H1 (cell line): Measurements from ENCODE around the gene UBE2I. TPM values are rescaled to one million over a fixed set of nuclear protein-coding genes. Genes with fewer than 3 reads are reported as not detected.

Source experiments
- BCL11A ChIP-seq, 2 experiments: IDR thresholded peaks; one replicate each; pipeline ENCODE4 v1.6.1; 2011; ENCODE audit warnings: low read depth in 2 of 2, low read length in 2 of 2, mild to moderate bottlenecking in 2 of 2
- BRCA1 ChIP-seq: IDR thresholded peaks from 2 replicates; pipeline ENCODE4 v1.6.1; 2012; ENCODE audit warnings: low read depth, low read length, improper control_type of control experiment
- CBX5 ChIP-seq: fragments of 300-800, 300-1000 bp; sonication (generic); IDR thresholded peaks from 2 replicates; pipeline ENCODE4 v1.7.1; 2016; ENCODE audit warnings: antibody characterized with exemption, low read length, low read depth
- EZH2 ChIP-seq: fragments of 200-600 bp; sonication (generic); IDR thresholded peaks from 2 replicates; pipeline ENCODE4 v1.7.1; 2012; ENCODE audit warnings: low read depth, mild to moderate bottlenecking, moderate library complexity, low read length, inconsistent platforms; ENCODE audit not compliant: severe bottlenecking
- FOSL1 ChIP-seq: IDR thresholded peaks from 2 replicates; pipeline ENCODE4 v1.6.1; 2011; ENCODE audit warnings: mild to moderate bottlenecking, low read depth, low read length, moderate library complexity; ENCODE audit not compliant: insufficient read depth
- GTF2F1 ChIP-seq: IDR thresholded peaks from 2 replicates; pipeline ENCODE4 v1.6.1; 2012; ENCODE audit warnings: low read depth, low read length, improper control_type of control experiment, borderline replicate concordance
- HDAC2 ChIP-seq, 2 experiments: fragments of 300-600 bp in 1 of 2; sonication (generic) in 1 of 2; IDR thresholded peaks; 2 replicates each; pipeline ENCODE4 v1.6.1; 2011 to 2012; ENCODE audit warnings: low read depth in 2 of 2, low read length in 2 of 2, mild to moderate bottlenecking in 2 of 2, moderate library complexity in 2 of 2, borderline replicate concordance in 1 of 2, inconsistent platforms in 1 of 2
- HDAC6 ChIP-seq: IDR thresholded peaks from one replicate; pipeline ENCODE4 v1.7.1; 2012; ENCODE audit warnings: low read depth, mild to moderate bottlenecking, inconsistent platforms, low read length, moderate library complexity
- JUN ChIP-seq: IDR thresholded peaks from 2 replicates; pipeline ENCODE4 v1.6.1; 2011; ENCODE audit warnings: low read depth, mild to moderate bottlenecking, improper control_type of control experiment, low read length
- KDM4A ChIP-seq: IDR thresholded peaks from one replicate; pipeline ENCODE4 v1.7.1; 2012; ENCODE audit warnings: low read depth, mild to moderate bottlenecking, moderate library complexity, low read length, inconsistent platforms; ENCODE audit not compliant: severe bottlenecking
- KDM5A ChIP-seq: fragments of 200-600 bp; IDR thresholded peaks from 2 replicates; pipeline ENCODE4 v1.7.1; 2012; ENCODE audit warnings: mild to moderate bottlenecking, low read length, inconsistent platforms, mixed read lengths
- NANOG ChIP-seq: IDR thresholded peaks from 2 replicates; pipeline ENCODE4 v1.6.1; 2011; ENCODE audit warnings: low read length, low read depth, mild to moderate bottlenecking, inconsistent platforms; ENCODE audit not compliant: insufficient read depth, poor library complexity, severe bottlenecking
- PHF8 ChIP-seq: fragments of 200-600 bp; sonication (generic); conservative IDR thresholded peaks from 2 replicates; pipeline ENCODE4 v1.7.1; 2012; ENCODE audit warnings: low read depth, mild to moderate bottlenecking, inconsistent platforms, low read length, moderate library complexity
- POLR2A ChIP-seq, 2 experiments: IDR thresholded peaks; 1 replicate in 1 of 2; 2 replicates in 1 of 2; pipeline ENCODE4 v1.6.1; 2011; ENCODE audit warnings: low read depth in 2 of 2, low read length in 2 of 2, mild to moderate bottlenecking in 2 of 2; ENCODE audit errors: control extremely low read depth in 1 of 2
- POU5F1 ChIP-seq: IDR thresholded peaks from 2 replicates; pipeline ENCODE4 v1.6.1; 2011; ENCODE audit warnings: low read depth, mild to moderate bottlenecking, low read length, moderate library complexity
- SIX5 ChIP-seq: IDR thresholded peaks from 2 replicates; pipeline ENCODE4 v1.6.1; 2011; ENCODE audit warnings: mild to moderate bottlenecking, low read depth, low read length
- TBP ChIP-seq: IDR thresholded peaks from 2 replicates; pipeline ENCODE4 v1.6.1; 2011; ENCODE audit warnings: low read depth, low read length, improper control_type of control experiment
- ZNF274 ChIP-seq: IDR thresholded peaks from 2 replicates; pipeline ENCODE4 v1.7.0; 2012; ENCODE audit warnings: low read length, borderline replicate concordance; ENCODE audit errors: extremely low read depth
- polyA plus RNA-seq, 7 experiments: library from polyadenylated mRNA; depleted of rRNA in 3 of 7; stranded (reverse) in 5 of 7; unstranded in 2 of 7; fragments of >200 nt in 5 of 7; fragments of 200-250 nt in 2 of 7; gene quantifications; 1 replicate in 5 of 7; 2 replicates in 1 of 7; 4 replicates in 1 of 7; pipeline versions ENCODE4 v1.2.1 to v1.2.3, GENCODE V29; 2011 to 2013; ENCODE audit warnings: missing spikeins in 2 of 7, mixed read lengths in 2 of 7
- total RNA-seq: library from RNA; stranded (reverse); fragmentation: NEBNext Ultra II Directional; extraction: Animal tissue kit (Norgen Biotek cat#: 25700); gene quantifications from 2 replicates; pipeline ENCODE4 v1.2.1, GENCODE V29; 2021
- TF ChIP-seq, protein P1 (sequence below): IDR thresholded peaks from 2 replicates; pipeline ENCODE4 v1.6.1; 2012; ENCODE audit warnings: low read length, inconsistent platforms

The UBE2I gene
- total and polyA plus RNA-seq, 2 of the 8 experiments (the other 6 are each of a cell fraction or from before 2014, with no cell fraction given) = 148 to 268 TPM

DNA sequence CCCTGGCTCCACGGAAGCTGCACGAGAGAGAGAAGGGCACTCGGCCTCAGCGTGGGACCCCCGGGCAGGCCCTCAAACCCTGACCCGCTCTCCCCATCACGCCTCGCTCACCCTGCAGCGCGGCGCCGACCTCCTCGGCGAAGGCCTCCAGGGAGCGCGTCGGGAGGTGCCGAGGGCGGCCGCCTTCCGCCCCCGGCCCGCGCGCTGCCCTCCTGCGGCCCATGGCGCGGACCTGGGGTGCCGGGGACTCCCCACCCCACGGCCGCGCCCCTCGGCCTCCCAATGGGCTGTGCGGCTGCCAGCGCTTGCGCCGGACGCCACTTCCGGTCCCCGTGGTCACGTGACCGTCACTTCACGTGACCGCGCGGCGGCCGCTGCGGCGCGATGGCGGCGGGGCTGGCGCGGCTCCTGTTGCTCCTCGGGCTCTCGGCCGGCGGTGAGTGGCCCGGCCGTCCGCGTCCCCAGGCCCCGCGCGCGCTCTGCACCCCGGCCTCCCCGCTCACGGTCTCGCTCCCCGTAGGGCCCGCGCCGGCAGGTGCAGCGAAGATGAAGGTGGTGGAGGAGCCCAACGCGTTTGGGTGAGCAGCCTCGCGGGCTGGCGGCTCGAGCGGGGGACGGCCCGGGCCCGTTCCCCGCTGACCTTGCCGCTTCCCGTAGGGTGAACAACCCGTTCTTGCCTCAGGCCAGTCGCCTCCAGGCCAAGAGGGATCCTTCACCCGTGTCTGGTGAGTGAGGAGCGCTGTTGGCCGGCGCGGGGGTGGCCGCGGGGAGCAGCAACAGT, 42.3 kb downstream of the UBE2I start, which contains the start of the genes GNPTG and TSR3 (continued):
- TF ChIP-seq TBP = peak; percentile 69; the same call in 1 of the 2 replicates
- TF ChIP-seq PHF8 = peak; percentile 91
- no peak for TF ChIP-seq POU5F1
- TF ChIP-seq KDM5A = peak; percentile 96
- no peak for TF ChIP-seq JUN
- no peak for TF ChIP-seq CBX5
- TF ChIP-seq HDAC2 (IDR thresholded peaks at IDR 0.05; ENCODE audit: borderline replicate concordance in 1 of 2, low read depth in 2 of 2, low read length in 2 of 2) = peak; percentile 43 to 97; a peak in 2 of 4 replicates
- no peak for TF ChIP-seq HDAC6
- TF ChIP-seq EZH2 = no peak
- TF ChIP-seq, protein P1, sequence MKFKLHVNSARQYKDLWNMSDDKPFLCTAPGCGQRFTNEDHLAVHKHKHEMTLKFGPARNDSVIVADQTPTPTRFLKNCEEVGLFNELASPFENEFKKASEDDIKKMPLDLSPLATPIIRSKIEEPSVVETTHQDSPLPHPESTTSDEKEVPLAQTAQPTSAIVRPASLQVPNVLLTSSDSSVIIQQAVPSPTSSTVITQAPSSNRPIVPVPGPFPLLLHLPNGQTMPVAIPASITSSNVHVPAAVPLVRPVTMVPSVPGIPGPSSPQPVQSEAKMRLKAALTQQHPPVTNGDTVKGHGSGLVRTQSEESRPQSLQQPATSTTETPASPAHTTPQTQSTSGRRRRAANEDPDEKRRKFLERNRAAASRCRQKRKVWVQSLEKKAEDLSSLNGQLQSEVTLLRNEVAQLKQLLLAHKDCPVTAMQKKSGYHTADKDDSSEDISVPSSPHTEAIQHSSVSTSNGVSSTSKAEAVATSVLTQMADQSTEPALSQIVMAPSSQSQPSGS = no peak
- no peak for TF ChIP-seq ZNF274
- TF ChIP-seq SIX5 = no peak
- peak in 1 of 2 experiments; percentile 87; a peak in 2 of 3 replicates for TF ChIP-seq POLR2A (IDR thresholded peaks at IDR 0.05; ENCODE audit: control extremely low read depth in 1 of 2, low read depth in 2 of 2, low read length in 2 of 2)
- peak; percentile 65; the same call in 1 of the 2 replicates for TF ChIP-seq FOSL1
- TF ChIP-seq GTF2F1 = peak; percentile 91
- no peak for TF ChIP-seq BCL11A (IDR thresholded peaks at IDR 0.05; ENCODE audit: low read depth in 2 of 2, low read length in 2 of 2)
- TF ChIP-seq KDM4A = no peak
- no peak for TF ChIP-seq BRCA1
- peak; percentile 89 for TF ChIP-seq NANOG
